HFF-Myc (cell line): ENCODE results near the gene SEMA3C.

ENCODE experiments used
- DNase-seq: peaks from one replicate; pipeline ENCODE4 v3.0.0-alpha.2; 2011; ENCODE audit warnings: low read depth; ENCODE audit errors: extremely low read depth
- H3K4me3 ChIP-seq: replicated peaks from 2 replicates; pipeline ENCODE4 v1.5.1; 2011; ENCODE audit warnings: low read depth, mild to moderate bottlenecking, control low read depth, low read length
- CTCF ChIP-seq: IDR thresholded peaks from 2 replicates; pipeline ENCODE4 v1.5.1; 2012; ENCODE audit warnings: mild to moderate bottlenecking, low read depth, low read length, control low read depth; ENCODE audit errors: missing control alignments

SEMA3C gene

GRCh38 chr7:80748363-80749042 is 170.3 kb downstream of the SEMA3C start:
- no peak for TF ChIP-seq CTCF
- DNase-seq: no peak
- no peak overlapping the region for H3K4me3 ChIP-seq

GRCh38 chr7:80740778-80741545 is 177.9 kb downstream of the SEMA3C start:
- no peak for TF ChIP-seq CTCF
- DNase-seq: no peak
- H3K4me3 ChIP-seq: no peak overlapping the region

GRCh38 chr7:80736371-80737125 is 182.3 kb downstream of the SEMA3C start:
- TF ChIP-seq CTCF: no peak
- H3K4me3 ChIP-seq: no peak overlapping the region
- DNase-seq: no peak

GRCh38 chr7:80735330-80735729 is 183.5 kb downstream of the SEMA3C start:
- DNase-seq: no peak
- TF ChIP-seq CTCF: no peak
- H3K4me3 ChIP-seq: no peak overlapping the region

GRCh38 chr7:80734011-80734410 is 184.8 kb downstream of the SEMA3C start:
- no peak for TF ChIP-seq CTCF
- no peak overlapping the region for H3K4me3 ChIP-seq
- DNase-seq: no peak

- no peak overlapping the region for H3K4me3 ChIP-seq
- DNase-seq: no peak
- TF ChIP-seq CTCF: no peak
Observed at GRCh38 chr7:80733333-80733915, 185.4 kb downstream of the SEMA3C start.
